Endothelial cell (in vitro differentiated cells): ENCODE data around the gene ADAMTSL1. TPM values are rescaled to one million over a fixed set of nuclear protein-coding genes. Genes with fewer than 3 reads are reported as not detected.

ENCODE experiments used
- DNase-seq: peaks from one replicate; pipeline ENCODE4 v3.0.0; 2021; ENCODE audit warnings: low spot score
- H3K27ac Mint-ChIP-seq: one replicate; pipeline ENCODE4 v1.8.0; 2021; ENCODE audit warnings: mixed read lengths, inconsistent platforms; ENCODE audit not compliant: unreplicated experiment
- H3K27me3 Mint-ChIP-seq: one replicate; pipeline ENCODE4 v1.8.0; 2021; ENCODE audit warnings: mild to moderate bottlenecking, moderate library complexity, mixed read lengths, inconsistent platforms; ENCODE audit not compliant: unreplicated experiment
- H3K36me3 Mint-ChIP-seq: one replicate; pipeline ENCODE4 v1.8.0; 2021; ENCODE audit warnings: mild to moderate bottlenecking, low read depth, mixed read lengths, inconsistent platforms; ENCODE audit not compliant: unreplicated experiment
- H3K4me1 Mint-ChIP-seq: one replicate; pipeline ENCODE4 v1.8.0; 2021; ENCODE audit warnings: mild to moderate bottlenecking, mixed read lengths, inconsistent platforms; ENCODE audit not compliant: unreplicated experiment
- H3K4me3 Mint-ChIP-seq: one replicate; pipeline ENCODE4 v1.8.0; 2021; ENCODE audit warnings: mild to moderate bottlenecking, mixed read lengths, inconsistent platforms; ENCODE audit not compliant: unreplicated experiment
- H3K9me3 Mint-ChIP-seq: one replicate; pipeline ENCODE4 v1.8.0; 2021; ENCODE audit warnings: mixed read lengths, inconsistent platforms; ENCODE audit not compliant: unreplicated experiment
- total RNA-seq: library from RNA; stranded (reverse); fragmentation: NEBNext Ultra II Directional; extraction: Animal tissue kit (Norgen Biotek cat#: 25700); gene quantifications from one replicate; pipeline ENCODE4 v1.2.1, GENCODE V29; 2021; ENCODE audit not compliant: unreplicated experiment
- TF ChIP-seq, protein P1 (sequence below): fragments of 200-600 bp; sonication (generic); IDR thresholded peaks from one replicate; pipeline ENCODE4 v1.5.0; 2021; ENCODE audit warnings: antibody characterized with exemption; ENCODE audit not compliant: unreplicated experiment

Gene ADAMTSL1
- total RNA-seq, 1 donor from 2014 or later, result 18.2 TPM

DNA sequence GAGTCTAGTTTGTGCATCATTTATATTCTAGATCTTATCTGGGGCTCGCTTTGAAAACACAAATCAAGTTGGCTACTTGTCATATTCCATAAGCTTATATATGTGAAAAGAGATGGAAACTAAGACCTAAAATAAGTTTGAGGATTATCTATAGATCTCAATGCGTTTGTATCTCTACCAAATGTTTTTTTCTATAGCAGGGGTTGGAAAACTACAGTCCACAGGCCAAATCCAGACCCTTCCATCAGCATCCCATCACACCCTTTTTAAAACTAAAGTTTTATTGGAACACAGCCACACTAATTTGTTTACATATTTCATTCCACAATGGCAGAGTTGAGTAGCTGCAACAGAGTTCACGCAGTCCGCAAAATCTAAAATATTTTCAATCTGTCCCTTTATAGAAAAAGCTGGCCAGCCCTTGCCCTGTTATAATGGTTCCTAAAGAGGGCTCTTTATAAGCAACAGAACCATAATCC, 230.0 kb downstream of the ADAMTSL1 start:
- no peak overlapping the region for H3K4me3 Mint-ChIP-seq
- H3K36me3 Mint-ChIP-seq, result peaks cover 7% of the 10 kb centered on the region
- H3K27ac Mint-ChIP-seq, result no peak overlapping the region
- H3K27me3 Mint-ChIP-seq, result peaks cover 3% of the 10 kb centered on the region
- no peaks in the 10 kb centered on the region for H3K4me1 Mint-ChIP-seq
- H3K9me3 Mint-ChIP-seq, result no peaks in the 10 kb centered on the region
- TF ChIP-seq, protein P1, sequence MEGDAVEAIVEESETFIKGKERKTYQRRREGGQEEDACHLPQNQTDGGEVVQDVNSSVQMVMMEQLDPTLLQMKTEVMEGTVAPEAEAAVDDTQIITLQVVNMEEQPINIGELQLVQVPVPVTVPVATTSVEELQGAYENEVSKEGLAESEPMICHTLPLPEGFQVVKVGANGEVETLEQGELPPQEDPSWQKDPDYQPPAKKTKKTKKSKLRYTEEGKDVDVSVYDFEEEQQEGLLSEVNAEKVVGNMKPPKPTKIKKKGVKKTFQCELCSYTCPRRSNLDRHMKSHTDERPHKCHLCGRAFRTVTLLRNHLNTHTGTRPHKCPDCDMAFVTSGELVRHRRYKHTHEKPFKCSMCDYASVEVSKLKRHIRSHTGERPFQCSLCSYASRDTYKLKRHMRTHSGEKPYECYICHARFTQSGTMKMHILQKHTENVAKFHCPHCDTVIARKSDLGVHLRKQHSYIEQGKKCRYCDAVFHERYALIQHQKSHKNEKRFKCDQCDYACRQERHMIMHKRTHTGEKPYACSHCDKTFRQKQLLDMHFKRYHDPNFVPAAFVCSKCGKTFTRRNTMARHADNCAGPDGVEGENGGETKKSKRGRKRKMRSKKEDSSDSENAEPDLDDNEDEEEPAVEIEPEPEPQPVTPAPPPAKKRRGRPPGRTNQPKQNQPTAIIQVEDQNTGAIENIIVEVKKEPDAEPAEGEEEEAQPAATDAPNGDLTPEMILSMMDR, result no peak
- no peak for DNase-seq

DNA sequence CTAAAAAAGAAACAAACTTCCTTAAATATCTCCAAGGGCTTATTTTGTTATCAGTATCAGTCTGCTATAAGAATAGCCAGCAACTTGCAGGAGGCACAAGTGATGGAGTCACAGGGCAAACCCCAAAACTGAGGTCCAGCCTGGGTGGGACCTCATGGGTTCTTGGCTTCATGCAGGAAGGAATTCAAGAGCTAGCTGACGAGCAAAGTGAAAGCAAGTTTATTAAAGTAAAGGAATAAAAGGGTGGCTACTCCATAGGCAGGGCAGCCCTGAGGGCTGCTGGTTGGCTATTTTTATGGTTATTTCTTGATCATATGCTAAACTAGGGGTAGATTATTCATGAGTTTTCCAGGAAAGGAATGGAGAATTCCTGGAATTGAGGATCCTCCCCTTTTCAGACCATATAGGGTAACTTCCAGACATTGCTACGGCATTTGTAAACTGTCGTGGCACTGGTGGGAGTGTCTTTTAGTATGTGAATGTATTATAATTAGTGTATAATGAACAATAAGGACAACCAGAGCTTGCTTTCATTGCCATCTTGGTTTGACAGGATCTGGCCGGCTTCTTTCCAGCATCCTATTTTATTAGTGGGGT, 231.9 kb downstream of the ADAMTSL1 start:
- peaks cover 6% of the 10 kb centered on the region for H3K27me3 Mint-ChIP-seq
- H3K9me3 Mint-ChIP-seq, result no peaks in the 10 kb centered on the region
- H3K36me3 Mint-ChIP-seq, result peaks cover 18% of the 10 kb centered on the region
- no peak overlapping the region for H3K27ac Mint-ChIP-seq
- TF ChIP-seq, protein P1, result no peak
- H3K4me3 Mint-ChIP-seq, result no peak overlapping the region
- no peaks in the 10 kb centered on the region for H3K4me1 Mint-ChIP-seq
- DNase-seq, result no peak

DNA sequence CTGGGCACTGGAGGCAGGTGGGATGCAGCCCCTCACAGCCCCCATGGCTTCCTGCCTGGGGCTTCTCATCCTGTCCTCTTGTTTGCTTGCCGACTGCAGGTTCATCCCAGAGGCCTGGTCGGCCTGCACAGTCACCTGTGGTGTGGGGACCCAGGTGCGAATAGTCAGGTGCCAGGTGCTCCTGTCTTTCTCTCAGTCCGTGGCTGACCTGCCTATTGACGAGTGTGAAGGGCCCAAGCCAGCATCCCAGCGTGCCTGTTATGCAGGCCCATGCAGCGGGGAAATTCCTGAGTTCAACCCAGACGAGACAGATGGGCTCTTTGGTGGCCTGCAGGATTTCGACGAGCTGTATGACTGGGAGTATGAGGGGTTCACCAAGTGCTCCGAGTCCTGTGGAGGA, 232.7 kb downstream of the ADAMTSL1 start:
- no peak overlapping the region for H3K27ac Mint-ChIP-seq
- TF ChIP-seq, protein P1, result no peak
- no peak overlapping the region for H3K4me3 Mint-ChIP-seq
- H3K27me3 Mint-ChIP-seq, result peaks cover 6% of the 10 kb centered on the region
- H3K4me1 Mint-ChIP-seq, result no peaks in the 10 kb centered on the region
- DNase-seq, result no peak
- no peaks in the 10 kb centered on the region for H3K9me3 Mint-ChIP-seq
- peaks cover 18% of the 10 kb centered on the region for H3K36me3 Mint-ChIP-seq

DNA sequence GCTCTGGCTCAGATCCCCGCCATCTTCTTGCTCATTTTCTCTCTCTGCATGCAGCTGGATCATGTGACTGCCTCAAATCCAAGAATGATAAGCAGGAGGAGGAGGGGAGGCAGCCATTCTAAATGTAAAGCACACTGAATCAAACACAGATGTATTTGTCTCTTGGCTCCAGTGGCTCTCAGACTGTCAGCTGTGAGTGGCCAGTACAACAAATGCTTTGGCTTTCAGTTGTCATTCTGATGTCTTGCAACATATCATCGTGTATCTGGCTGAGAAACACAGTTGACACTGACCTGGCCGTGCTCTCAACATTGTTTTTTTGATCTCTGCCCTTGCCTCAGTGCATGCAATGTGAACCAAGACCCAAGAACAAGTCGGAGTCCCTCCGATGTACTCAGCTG, 233.1 kb downstream of the ADAMTSL1 start:
- no peak for DNase-seq
- peaks cover 3% of the 10 kb centered on the region for H3K27me3 Mint-ChIP-seq
- no peak overlapping the region for H3K27ac Mint-ChIP-seq
- H3K36me3 Mint-ChIP-seq, result peaks cover 15% of the 10 kb centered on the region
- TF ChIP-seq, protein P1, result no peak
- H3K4me3 Mint-ChIP-seq, result no peak overlapping the region
- no peaks in the 10 kb centered on the region for H3K4me1 Mint-ChIP-seq
- H3K9me3 Mint-ChIP-seq, result no peaks in the 10 kb centered on the region

DNA sequence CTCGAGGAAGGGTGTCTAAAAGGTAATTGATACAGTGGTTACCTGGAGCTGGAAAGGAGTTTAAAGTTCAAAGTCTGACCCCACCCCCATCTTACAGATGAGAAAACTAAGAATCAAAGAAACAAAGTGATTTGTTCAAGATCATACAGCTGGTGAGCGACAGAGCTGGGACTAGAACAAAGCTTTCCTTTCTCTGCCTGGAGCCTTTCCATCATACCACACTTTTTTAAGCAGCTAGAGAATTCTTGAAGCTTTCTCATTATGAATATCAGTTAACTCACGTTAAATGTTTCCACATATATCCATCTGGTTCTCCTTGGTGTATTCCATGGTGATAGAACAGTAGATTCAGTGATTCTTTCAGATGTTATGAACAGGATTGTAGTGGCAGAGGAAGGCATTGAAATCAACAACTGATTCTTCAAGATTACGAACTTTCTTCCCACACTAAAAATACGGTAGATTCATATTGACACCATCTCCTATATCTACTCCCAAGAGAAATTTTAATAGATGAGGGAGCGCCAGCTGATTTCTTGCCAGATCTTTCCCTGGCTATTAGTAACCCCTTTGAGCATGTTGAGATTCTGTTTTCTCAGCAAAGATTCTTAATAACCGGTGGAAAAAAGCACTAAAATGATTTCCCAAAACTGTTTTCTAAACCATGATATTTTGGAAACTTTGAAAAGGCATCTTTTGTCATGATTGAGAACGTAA, 233.7 kb downstream of the ADAMTSL1 start:
- DNase-seq, result no peak
- no peak overlapping the region for H3K27ac Mint-ChIP-seq
- H3K9me3 Mint-ChIP-seq, result no peaks in the 10 kb centered on the region
- H3K36me3 Mint-ChIP-seq, result peaks cover 15% of the 10 kb centered on the region
- no peak overlapping the region for H3K4me3 Mint-ChIP-seq
- H3K27me3 Mint-ChIP-seq, result peaks cover 3% of the 10 kb centered on the region
- TF ChIP-seq, protein P1, result no peak
- H3K4me1 Mint-ChIP-seq, result no peaks in the 10 kb centered on the region
